Gastroesophageal sphincter (tissue), 3 donors: ENCODE data around the gene MAGEH1.

Experiments used
- CTCF ChIP-seq, 4 experiments: fragments of 200-600 bp in 2 of 4; fragments of 450-650 bp in 2 of 4; sonication (generic) in 1 of 4; IDR thresholded peaks; one replicate each; pipeline ENCODE4 v1.5.1; 2017 to 2019; ENCODE audit warnings: antibody characterized with exemption in 4 of 4, mild to moderate bottlenecking in 2 of 4, moderate library complexity in 2 of 4
- POLR2A ChIP-seq, 2 donors: fragments of 450-650 bp; IDR thresholded peaks; one replicate each; pipeline ENCODE4 v1.6.1; 2017; ENCODE audit warnings: antibody characterized with exemption in 2 of 2, mild to moderate bottlenecking in 2 of 2, moderate library complexity in 1 of 2
- POLR2AphosphoS5 ChIP-seq: sonication (generic); formaldehyde crosslinking; IDR thresholded peaks from one replicate; pipeline ENCODE4 v1.6.1; 2017; ENCODE audit warnings: antibody characterized with exemption

GRCh38 chrX:55451990-55452832 lies at the start of gene MAGEH1:
- TF ChIP-seq POLR2A (IDR thresholded peaks at IDR 0.05) (peak in 1 of 2 donors; percentile 45), CTCF (IDR thresholded peaks at IDR 0.05) (no peak), POLR2AphosphoS5 (peak; percentile 64)
